HepG2 (cell line): Measurements from ENCODE around the gene SUN1.

Source experiments
- RAD21 ChIP-seq: fragments of 450-650 bp; formaldehyde crosslinking; IDR thresholded peaks from 2 replicates; pipeline ENCODE4 v1.5.0; 2020; ENCODE audit warnings: mild to moderate bottlenecking
- TBX3 ChIP-seq: fragments of 450-650 bp; IDR thresholded peaks from 2 replicates; pipeline ENCODE4 v1.6.1; 2017; ENCODE audit warnings: antibody characterized with exemption, mild to moderate bottlenecking, inconsistent platforms, borderline replicate concordance
- YY1 ChIP-seq: IDR thresholded peaks from 2 replicates; pipeline ENCODE4 v1.6.1; 2011; ENCODE audit warnings: low read length, low read depth, moderate library complexity, mild to moderate bottlenecking; ENCODE audit not compliant: insufficient read depth, insufficient replicate concordance
- ZBTB46 ChIP-seq: sonication (generic); formaldehyde crosslinking; IDR thresholded peaks from 2 replicates; pipeline ENCODE4 v1.4.0; 2020; ENCODE audit warnings: mild to moderate bottlenecking, missing genetic modification reagents, borderline replicate concordance

- no peak for TF ChIP-seq RAD21 (CRISPR knock-in tag)
- TF ChIP-seq ZBTB46, result no peak
- no peak for TF ChIP-seq YY1
- no peak for TF ChIP-seq TBX3
Measured at GRCh38 chr7:843230-843629, 11.0 kb downstream of the SUN1 start.
